Duodenal mucosa (tissue), 2 donors: ENCODE results near the gene UNC119.

Source experiments
- H3K27ac ChIP-seq: one replicate; pipeline ENCODE4 v1.7.0; 2013; ENCODE audit warnings: low read depth, low read length
- H3K27me3 ChIP-seq, 2 donors: one replicate each; pipeline ENCODE4 v1.7.0; 2013; ENCODE audit warnings: low read length in 2 of 2, control low read depth in 1 of 2; ENCODE audit not compliant: insufficient read depth in 2 of 2, control insufficient read depth in 1 of 2
- H3K36me3 ChIP-seq, 2 donors: one replicate each; pipeline ENCODE4 v1.7.0; 2013; ENCODE audit warnings: low read length in 2 of 2, control low read depth in 1 of 2; ENCODE audit not compliant: insufficient read depth in 2 of 2, control insufficient read depth in 1 of 2
- H3K4me1 ChIP-seq, 2 donors: one replicate each; pipeline ENCODE4 v1.7.0; 2013; ENCODE audit warnings: low read length in 2 of 2, control low read depth in 1 of 2; ENCODE audit not compliant: insufficient read depth in 2 of 2, control insufficient read depth in 1 of 2
- H3K4me3 ChIP-seq, 2 donors: one replicate each; pipeline ENCODE4 v1.7.0; 2013; ENCODE audit warnings: low read length in 2 of 2, low read depth in 1 of 2
- H3K9ac ChIP-seq, 2 donors: one replicate each; pipeline ENCODE4 v1.7.0; 2013; ENCODE audit warnings: low read length in 2 of 2, low read depth in 1 of 2
- H3K9me3 ChIP-seq, 2 donors: one replicate each; pipeline ENCODE4 v1.7.0; 2013; ENCODE audit warnings: low read length in 2 of 2, control low read depth in 1 of 2; ENCODE audit not compliant: control insufficient read depth in 1 of 2

Gene UNC119

DNA sequence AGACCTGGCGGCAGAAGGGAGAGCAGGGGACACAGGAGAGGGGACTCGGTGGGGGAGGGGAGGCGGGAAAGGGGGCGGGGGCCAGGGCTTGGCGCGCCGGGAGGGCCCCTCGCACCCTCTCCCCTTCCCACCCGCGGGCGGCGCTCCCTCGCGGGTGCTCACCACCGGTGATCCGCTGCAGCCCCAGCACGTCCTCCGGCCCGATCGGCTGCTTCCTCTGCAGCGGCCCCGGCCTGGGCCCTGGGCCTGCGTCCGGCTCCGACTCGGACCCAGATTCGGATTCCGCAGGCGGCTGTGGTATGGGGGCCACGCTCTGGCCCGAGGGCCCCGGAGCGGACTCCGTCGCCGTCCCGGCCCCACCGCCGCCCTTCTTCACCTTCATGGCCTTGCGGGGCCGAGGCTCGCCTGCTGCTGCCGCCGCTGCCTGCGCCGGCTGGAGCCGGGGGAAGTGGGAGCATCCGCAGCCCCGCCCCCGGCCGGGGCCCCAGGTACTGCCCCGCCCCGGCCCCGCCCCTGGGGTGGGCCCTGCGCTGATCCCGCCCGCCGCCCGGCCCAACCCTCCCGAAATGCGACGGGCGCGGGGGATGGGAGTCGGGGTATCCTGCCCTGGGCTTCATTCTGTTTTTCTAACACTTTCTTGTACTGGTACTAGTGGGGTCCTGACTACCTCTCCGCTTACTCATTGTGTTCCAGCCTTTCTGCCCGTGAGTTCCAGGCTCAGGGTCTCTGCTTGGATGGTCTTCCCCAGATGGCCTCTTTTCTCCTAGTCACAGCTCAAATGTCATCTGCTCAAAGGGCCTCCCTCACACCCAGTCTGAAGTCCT, at the start of gene UNC119:
Gene UNC119 (minus strand): TSS at position 449 of the 824 bp plus-strand sequence. CDS start 67 bp downstream, at position 382.
- no peak within 1 kb of the TSS for H3K27ac ChIP-seq
- H3K9me3 ChIP-seq, result no peaks in the 10 kb centered on the region
- H3K4me1 ChIP-seq, result peaks cover 25 to 27% of the 10 kb centered on the region in 2 donors
- H3K36me3 ChIP-seq, result peaks cover 30 to 48% of the 10 kb centered on the region in 2 donors
- peak within 1 kb of the TSS; percentile 16 to 63 for H3K9ac ChIP-seq
- H3K27me3 ChIP-seq, result no peaks in the 10 kb centered on the region
- H3K4me3 ChIP-seq, result peak within 1 kb of the TSS; percentile 50 to 75

DNA sequence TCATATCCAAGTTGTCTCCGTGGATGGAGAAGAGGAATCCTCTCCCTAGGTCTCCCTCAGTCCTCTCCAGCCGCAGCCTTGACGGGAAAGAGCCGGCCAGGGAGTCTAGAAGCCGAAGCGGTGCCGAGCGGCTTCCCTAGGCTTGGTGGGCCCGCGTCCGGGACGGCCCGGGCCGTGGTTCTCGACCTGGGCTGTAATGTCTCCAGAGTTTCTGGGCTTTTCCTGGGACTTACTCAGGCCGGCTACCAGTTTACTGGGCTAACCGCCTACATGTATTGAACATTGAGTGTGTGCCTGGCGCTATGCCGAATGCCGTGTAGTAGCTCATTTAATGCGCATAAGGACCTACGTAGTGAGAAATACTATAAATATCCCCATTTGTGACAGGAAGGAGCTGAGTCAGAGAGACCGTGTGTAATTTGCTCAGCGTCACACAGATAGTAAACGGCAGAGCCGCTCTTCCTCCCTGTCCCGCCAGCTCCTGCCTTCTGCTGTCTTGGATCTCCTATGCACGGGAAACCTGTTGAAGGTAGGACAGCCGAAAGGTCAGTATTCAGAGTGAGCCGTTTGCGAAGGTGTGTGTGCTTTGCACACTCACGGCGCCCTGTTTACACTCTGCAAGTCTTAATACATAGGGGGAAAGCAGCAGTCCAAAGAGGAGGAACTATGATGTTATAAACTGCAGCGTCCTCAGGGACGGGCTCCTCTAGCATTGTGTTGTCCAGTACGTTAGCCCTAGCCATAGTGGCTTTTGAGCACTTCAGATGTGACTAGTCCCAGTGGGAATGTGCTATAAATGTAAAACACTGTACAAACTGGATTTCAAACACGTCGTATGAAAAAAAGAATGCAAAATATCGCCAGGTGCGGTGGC, 47.1 kb upstream of the UNC119 start:
- Histone ChIP-seq H3K9me3 (no peaks in the 10 kb centered on the region), H3K9ac (peak overlapping the region; percentile 93 to 96), H3K4me3 (peak overlapping the region; percentile 75 to 76), H3K36me3 (no peaks in the 10 kb centered on the region), H3K27me3 (no peaks in the 10 kb centered on the region), H3K27ac (peak overlapping the region; percentile 86), H3K4me1 (peaks cover 12 to 19% of the 10 kb centered on the region in 2 donors)

DNA sequence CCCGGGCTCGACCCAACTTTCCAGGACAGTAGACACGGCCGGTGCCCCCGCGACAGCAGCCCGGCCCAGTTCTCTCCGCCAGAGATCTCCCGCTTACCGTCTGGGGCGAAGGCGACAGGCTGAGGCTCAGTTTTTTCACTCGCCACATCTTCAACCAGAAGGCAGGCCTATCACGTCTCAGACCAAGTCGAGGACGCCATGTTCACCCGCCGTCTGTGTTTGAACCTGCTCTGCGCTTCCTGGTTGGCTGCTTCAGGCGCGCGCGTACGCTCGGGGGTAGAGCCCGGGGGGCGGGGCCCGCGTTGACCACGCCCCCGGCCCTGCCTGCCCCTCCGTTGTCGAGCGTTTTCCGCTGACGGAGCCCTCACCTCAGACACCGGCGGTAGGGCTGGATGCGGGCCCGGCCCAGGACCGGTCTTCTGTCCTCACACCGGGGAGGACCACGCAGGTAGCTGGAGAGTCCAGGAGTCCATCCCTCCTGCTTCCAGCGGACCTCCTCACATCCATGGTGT, 46.4 kb upstream of the UNC119 start, which contains the start of gene SPAG5:
Gene SPAG5 (minus strand): TSS at position 227 of the 512 bp plus-strand sequence. CDS start 79 bp downstream, at position 148.
- no peaks in the 10 kb centered on the region for H3K36me3 ChIP-seq
- peaks cover 12 to 19% of the 10 kb centered on the region in 2 donors for H3K4me1 ChIP-seq
- H3K27me3 ChIP-seq, result no peaks in the 10 kb centered on the region
- peak within 1 kb of the TSS; percentile 93 to 96 for H3K9ac ChIP-seq
- peak within 1 kb of the TSS; percentile 75 to 76 for H3K4me3 ChIP-seq
- H3K9me3 ChIP-seq, result no peaks in the 10 kb centered on the region
- H3K27ac ChIP-seq, result peak within 1 kb of the TSS; percentile 86

DNA sequence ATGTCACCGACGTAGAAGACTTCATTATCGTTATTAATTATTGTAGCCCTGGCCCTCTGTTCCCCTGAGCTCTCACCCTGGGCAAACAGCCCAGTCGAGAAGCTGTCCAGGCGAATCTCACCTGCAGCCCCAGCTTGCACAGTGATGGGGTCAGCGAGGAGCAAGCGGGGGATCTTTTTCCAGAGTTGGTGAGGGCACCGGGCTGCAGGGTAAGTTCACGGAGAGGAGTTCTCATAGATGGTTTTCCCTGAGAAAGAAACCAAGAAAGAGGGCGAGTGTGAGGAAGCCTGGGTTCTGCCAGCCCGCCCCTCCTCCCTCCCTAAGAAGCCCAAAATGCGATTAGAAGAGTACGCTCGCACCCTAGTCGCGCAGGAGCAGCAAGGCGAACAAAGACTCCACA, 46.0 kb upstream of the UNC119 start:
- no peaks in the 10 kb centered on the region for H3K9me3 ChIP-seq
- H3K4me1 ChIP-seq, result peaks cover 12 to 19% of the 10 kb centered on the region in 2 donors
- H3K27ac ChIP-seq, result no peak overlapping the region
- peak overlapping the region; percentile 75 to 76 for H3K4me3 ChIP-seq
- peak overlapping the region; percentile 93 to 96 for H3K9ac ChIP-seq
- no peaks in the 10 kb centered on the region for H3K27me3 ChIP-seq
- no peaks in the 10 kb centered on the region for H3K36me3 ChIP-seq

DNA sequence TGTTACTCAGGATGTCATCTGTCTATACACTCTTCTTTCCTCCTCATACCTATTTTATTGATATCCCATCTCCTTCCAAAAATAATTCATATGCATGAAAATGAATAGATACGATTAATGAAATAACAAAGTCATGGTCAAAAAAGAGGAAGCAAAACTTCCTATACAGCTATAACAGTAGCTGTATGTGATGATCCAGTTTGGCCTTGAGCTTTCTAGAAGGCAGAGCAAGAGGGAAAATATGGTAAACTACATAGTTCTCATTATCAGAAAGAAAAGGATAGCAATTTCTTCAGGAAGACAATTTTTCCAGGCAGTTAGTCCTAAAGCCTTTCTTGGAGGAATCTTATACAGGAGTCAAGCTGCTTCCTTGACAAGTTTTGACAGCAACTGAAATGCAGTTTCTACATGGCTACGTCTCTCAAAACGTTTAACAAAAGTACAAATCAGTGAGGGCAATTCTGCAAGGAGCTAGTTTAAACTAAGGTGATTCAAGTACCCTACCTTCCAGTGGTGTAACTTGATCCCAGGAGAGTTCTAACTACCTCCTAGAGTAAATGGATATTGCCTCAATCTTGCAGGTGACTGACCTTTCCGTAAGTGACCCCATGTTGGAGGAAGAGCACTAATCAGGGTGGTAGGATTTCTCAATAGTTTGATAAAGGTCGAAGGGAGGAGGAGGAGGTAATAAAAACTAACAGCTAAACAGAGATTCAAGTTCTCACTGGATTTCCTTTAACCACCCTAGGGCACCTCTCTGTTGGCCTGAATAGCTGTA, 45.4 kb upstream of the UNC119 start:
- Histone ChIP-seq H3K9ac (peak overlapping the region; percentile 93 to 96), H3K27ac (no peak overlapping the region), H3K27me3 (no peaks in the 10 kb centered on the region), H3K36me3 (peaks cover 0 to 2% of the 10 kb centered on the region in 2 donors), H3K9me3 (no peaks in the 10 kb centered on the region), H3K4me3 (peak overlapping the region; percentile 75 to 76), H3K4me1 (peaks cover 12 to 19% of the 10 kb centered on the region in 2 donors)

DNA sequence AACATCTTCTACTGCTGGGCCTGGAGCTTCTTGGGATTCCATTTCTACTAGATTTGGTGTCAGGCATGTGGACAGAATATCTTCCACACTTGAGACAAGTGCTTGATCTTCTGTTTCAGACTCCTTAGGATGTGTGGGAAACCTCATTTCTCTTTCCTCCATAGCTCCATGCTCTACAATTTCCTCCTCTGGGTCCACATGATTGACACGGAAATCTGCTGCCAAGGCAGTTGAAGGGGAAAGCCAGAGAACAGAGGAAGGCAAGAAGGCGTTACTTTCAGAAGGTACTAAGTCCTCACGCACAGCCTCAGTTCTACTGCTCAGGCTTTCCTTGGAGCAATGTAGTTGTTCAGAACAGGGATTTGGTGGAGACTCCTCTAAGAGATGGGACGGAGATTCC, 39.8 kb upstream of the UNC119 start:
- no peak overlapping the region for H3K9ac ChIP-seq
- no peak overlapping the region for H3K4me3 ChIP-seq
- H3K9me3 ChIP-seq, result no peaks in the 10 kb centered on the region
- H3K36me3 ChIP-seq, result peaks cover 9 to 29% of the 10 kb centered on the region in 2 donors
- no peak overlapping the region for H3K27ac ChIP-seq
- H3K27me3 ChIP-seq, result no peaks in the 10 kb centered on the region
- no peaks in the 10 kb centered on the region for H3K4me1 ChIP-seq

DNA sequence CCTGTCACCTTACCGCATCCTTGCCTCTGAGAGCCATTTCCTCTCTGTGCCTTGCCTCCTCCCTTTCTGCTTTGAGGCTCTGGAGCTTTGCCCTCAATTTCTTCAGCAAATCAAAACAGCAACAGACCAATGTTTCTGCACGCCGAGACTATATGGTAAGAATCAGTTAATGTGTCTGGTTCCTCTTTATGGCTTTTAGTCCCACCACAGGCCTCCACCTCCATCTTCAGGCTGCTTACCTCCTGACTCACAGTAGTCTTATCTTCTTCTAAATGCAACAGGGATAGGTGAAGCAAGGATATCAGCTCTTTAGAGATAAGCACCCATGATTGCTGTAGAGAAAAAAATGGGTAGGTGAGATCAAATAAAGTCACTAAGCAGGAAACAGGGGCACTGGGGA, 33.4 kb upstream of the UNC119 start:
- Histone ChIP-seq H3K4me3 (no peak overlapping the region), H3K9me3 (no peaks in the 10 kb centered on the region), H3K36me3 (peaks cover 25 to 54% of the 10 kb centered on the region in 2 donors), H3K9ac (no peak overlapping the region), H3K4me1 (no peaks in the 10 kb centered on the region), H3K27ac (no peak overlapping the region), H3K27me3 (no peaks in the 10 kb centered on the region)

DNA sequence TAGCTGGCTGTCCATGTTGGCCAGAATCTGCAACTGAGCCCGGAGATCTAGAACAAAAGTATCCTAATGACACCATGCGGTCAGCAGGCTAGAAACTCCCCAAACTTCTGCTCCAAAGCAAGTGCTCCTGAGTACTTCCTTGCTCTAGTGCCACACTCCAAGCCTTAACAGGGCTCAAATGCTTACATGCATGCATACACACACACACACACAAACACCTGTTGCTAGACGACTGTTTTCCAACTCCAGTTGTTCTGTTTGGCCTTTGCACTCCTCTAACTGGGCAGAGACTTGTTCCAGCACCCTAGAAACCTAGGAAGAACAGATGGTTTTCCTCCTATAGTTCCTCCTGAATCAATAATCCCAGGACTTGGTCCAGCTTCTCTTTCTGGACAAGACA, 32.0 kb upstream of the UNC119 start:
- Histone ChIP-seq H3K4me3 (no peak overlapping the region), H3K36me3 (peaks cover 25 to 61% of the 10 kb centered on the region in 2 donors), H3K27me3 (no peaks in the 10 kb centered on the region), H3K27ac (no peak overlapping the region), H3K9ac (no peak overlapping the region), H3K4me1 (no peaks in the 10 kb centered on the region), H3K9me3 (no peaks in the 10 kb centered on the region)

DNA sequence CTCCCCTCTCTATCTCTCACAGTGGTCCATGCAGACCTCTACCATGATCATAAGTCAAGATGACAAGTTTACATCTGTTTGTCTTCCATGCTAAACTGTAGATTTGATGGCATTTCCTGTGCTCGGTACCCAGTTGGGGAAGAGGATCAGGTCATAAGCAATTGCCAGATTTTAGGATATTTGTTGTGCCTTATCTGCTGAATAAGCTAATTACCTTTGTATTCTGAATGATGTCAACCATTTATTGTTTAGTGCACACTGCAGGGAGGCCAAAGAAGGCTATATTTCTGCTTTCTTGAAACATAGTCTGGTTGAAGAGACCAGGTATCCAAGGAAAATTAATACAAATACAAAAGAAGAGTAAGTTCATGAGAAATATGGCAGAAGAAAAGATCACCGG, 30.1 kb upstream of the UNC119 start:
- Histone ChIP-seq H3K9ac (no peak overlapping the region), H3K36me3 (peaks cover 25 to 69% of the 10 kb centered on the region in 2 donors), H3K27ac (no peak overlapping the region), H3K9me3 (no peaks in the 10 kb centered on the region), H3K4me3 (no peak overlapping the region), H3K4me1 (peaks cover 0 to under 1% of the 10 kb centered on the region in 2 donors), H3K27me3 (no peaks in the 10 kb centered on the region)
